OCI-LY7 (cell line): ENCODE results near the gene ELN. TPM values are rescaled to one million over a fixed set of nuclear protein-coding genes. Genes with fewer than 3 reads are reported as not detected.

Experiments
- BruUV-seq: library from RNA; stranded (reverse); fragments of 400-500 nt; replicated peaks from 2 replicates; lab custom pipeline; 2021; lab: Mats Ljungman, UMichigan
- CTCF ChIA-PET: fragments of 300-600 bp; sonication (Branson Sonifier 250); formaldehyde crosslinking; loops from one replicate; lab custom pipeline; 2022; ENCODE audit warnings: antibody characterized with exemption; ENCODE audit not compliant: unreplicated experiment; lab: Charles Lee
- POLR2A ChIA-PET: fragments of 300-600 bp; sonication (Branson Sonifier 250); formaldehyde crosslinking; loops from one replicate; lab custom pipeline; 2022; ENCODE audit warnings: antibody characterized with exemption; lab: Charles Lee
- DNase-seq: peaks from one replicate; pipeline ENCODE4 v3.0.0-alpha.2; 2015; ENCODE audit warnings: low spot score
- H2AFZ ChIP-seq: fragments of 200-600 bp; sonication (generic), shearing (Covaris generic); 2 replicates; pipeline ENCODE4 v1.6.1; 2014; ENCODE audit warnings: mild to moderate bottlenecking, antibody characterized with exemption, low read length, moderate library complexity
- H3K27ac ChIP-seq: fragments of 200-600 bp; sonication (generic); 2 replicates; pipeline ENCODE4 v1.5.1; 2014; ENCODE audit warnings: mixed run types, low read depth, mild to moderate bottlenecking, moderate library complexity, low read length, inconsistent platforms; ENCODE audit not compliant: poor library complexity, severe bottlenecking
- H3K36me3 ChIP-seq: fragments of 200-600 bp; sonication (generic); 2 replicates; pipeline ENCODE4 v1.6.1; 2014; ENCODE audit warnings: mild to moderate bottlenecking, antibody characterized with exemption, low read length, moderate library complexity, mixed read lengths; ENCODE audit not compliant: insufficient read depth
- H3K4me1 ChIP-seq: fragments of 200-600 bp; sonication (generic); 2 replicates; pipeline ENCODE4 v1.5.1; 2014; ENCODE audit warnings: mild to moderate bottlenecking, low read length; ENCODE audit not compliant: insufficient read depth, poor library complexity, severe bottlenecking
- H3K4me2 ChIP-seq: fragments of 200-600 bp; sonication (generic); 2 replicates; pipeline ENCODE4 v1.6.1; 2014; ENCODE audit warnings: mild to moderate bottlenecking, low read length
- H3K4me3 ChIP-seq: fragments of 200-600 bp; sonication (generic); 2 replicates; pipeline ENCODE4 v1.5.1; 2014; ENCODE audit warnings: mild to moderate bottlenecking, low read depth, low read length; ENCODE audit not compliant: poor library complexity, severe bottlenecking
- H3K79me2 ChIP-seq: fragments of 200-600 bp; sonication (generic); 2 replicates; pipeline ENCODE4 v1.6.1; 2016; ENCODE audit warnings: low read depth, mild to moderate bottlenecking, low read length, moderate library complexity, mixed read lengths; ENCODE audit not compliant: insufficient read depth
- H3K9me2 ChIP-seq: fragments of 200-600 bp; sonication (generic); 2 replicates; pipeline ENCODE4 v1.6.1; 2016; ENCODE audit warnings: mild to moderate bottlenecking, low read length, mixed read lengths; ENCODE audit not compliant: insufficient read depth
- H3K9me3 ChIP-seq: fragments of 200-600 bp; sonication (generic); 2 replicates; pipeline ENCODE4 v1.6.1; 2014; ENCODE audit warnings: mild to moderate bottlenecking, mixed run types, low read length, mixed read lengths
- H4K20me1 ChIP-seq: fragments of 200-600 bp; sonication (generic); 2 replicates; pipeline ENCODE4 v1.6.1; 2014; ENCODE audit warnings: mild to moderate bottlenecking, antibody characterized with exemption, low read length, moderate library complexity, mixed read lengths; ENCODE audit not compliant: insufficient read depth
- EZH2phosphoT487 ChIP-seq: fragments of 200-600 bp; sonication (generic); IDR thresholded peaks from 2 replicates; pipeline ENCODE4 v1.6.1; 2018; ENCODE audit warnings: low read depth, borderline replicate concordance, mild to moderate bottlenecking, mixed run types, antibody characterized with exemption, low read length, moderate library complexity, mixed read lengths
- intact Hi-C: fragments of 100-400 bp; cut with micrococcal nuclease; formaldehyde crosslinking; loops from one replicate; pipeline ENCODE4 v1.10.0; 2022; ENCODE audit not compliant: unreplicated experiment
- total RNA-seq, 2 experiments: library from RNA; depleted of rRNA in 1 of 2; stranded (reverse); fragments of >200 nt in 1 of 2; shearing (Covaris generic) in 1 of 2; gene quantifications; 2 replicates each; pipeline ENCODE4 v1.2.3, GENCODE V29; 2014 to 2022
- TF ChIP-seq, protein P1 (sequence below): fragments of 200-600 bp; sonication (generic); conservative IDR thresholded peaks from 2 replicates; pipeline ENCODE4 v1.5.1; 2014; ENCODE audit warnings: mild to moderate bottlenecking, antibody characterized with exemption, low read length, moderate library complexity, mixed read lengths

Gene ELN
- total RNA-seq, 2 experiments from 2014 or later: not detected

GRCh38 chr7:74057216-74057925 is 29.4 kb downstream of the ELN start:
- Histone ChIP-seq H3K4me3 (no peak overlapping the region), H2AFZ (no peak overlapping the region), H3K9me3 (no peaks in the 10 kb centered on the region), H3K4me1 (peaks cover 4% of the 10 kb centered on the region), H3K9me2 (no peaks in the 10 kb centered on the region), H4K20me1 (no peaks in the 10 kb centered on the region), H3K36me3 (no peaks in the 10 kb centered on the region), H3K27ac (no peak overlapping the region), H3K4me2 (no peak overlapping the region), H3K79me2 (no peaks in the 10 kb centered on the region)
- no TSS peak for BruUV-seq
- POLR2A ChIA-PET: no interaction called here
- CTCF ChIA-PET: interaction anchor here (0.5 kb wide), 1 partner anchor 1484 kb away, joined by 3 read pairs; no protein-coding TSS in a partner anchor
- TF ChIP-seq, protein P1, sequence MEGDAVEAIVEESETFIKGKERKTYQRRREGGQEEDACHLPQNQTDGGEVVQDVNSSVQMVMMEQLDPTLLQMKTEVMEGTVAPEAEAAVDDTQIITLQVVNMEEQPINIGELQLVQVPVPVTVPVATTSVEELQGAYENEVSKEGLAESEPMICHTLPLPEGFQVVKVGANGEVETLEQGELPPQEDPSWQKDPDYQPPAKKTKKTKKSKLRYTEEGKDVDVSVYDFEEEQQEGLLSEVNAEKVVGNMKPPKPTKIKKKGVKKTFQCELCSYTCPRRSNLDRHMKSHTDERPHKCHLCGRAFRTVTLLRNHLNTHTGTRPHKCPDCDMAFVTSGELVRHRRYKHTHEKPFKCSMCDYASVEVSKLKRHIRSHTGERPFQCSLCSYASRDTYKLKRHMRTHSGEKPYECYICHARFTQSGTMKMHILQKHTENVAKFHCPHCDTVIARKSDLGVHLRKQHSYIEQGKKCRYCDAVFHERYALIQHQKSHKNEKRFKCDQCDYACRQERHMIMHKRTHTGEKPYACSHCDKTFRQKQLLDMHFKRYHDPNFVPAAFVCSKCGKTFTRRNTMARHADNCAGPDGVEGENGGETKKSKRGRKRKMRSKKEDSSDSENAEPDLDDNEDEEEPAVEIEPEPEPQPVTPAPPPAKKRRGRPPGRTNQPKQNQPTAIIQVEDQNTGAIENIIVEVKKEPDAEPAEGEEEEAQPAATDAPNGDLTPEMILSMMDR: no peak
- no peak for TF ChIP-seq EZH2phosphoT487
- intact Hi-C loops: no loop called here
- DNase-seq: no peak

DNA sequence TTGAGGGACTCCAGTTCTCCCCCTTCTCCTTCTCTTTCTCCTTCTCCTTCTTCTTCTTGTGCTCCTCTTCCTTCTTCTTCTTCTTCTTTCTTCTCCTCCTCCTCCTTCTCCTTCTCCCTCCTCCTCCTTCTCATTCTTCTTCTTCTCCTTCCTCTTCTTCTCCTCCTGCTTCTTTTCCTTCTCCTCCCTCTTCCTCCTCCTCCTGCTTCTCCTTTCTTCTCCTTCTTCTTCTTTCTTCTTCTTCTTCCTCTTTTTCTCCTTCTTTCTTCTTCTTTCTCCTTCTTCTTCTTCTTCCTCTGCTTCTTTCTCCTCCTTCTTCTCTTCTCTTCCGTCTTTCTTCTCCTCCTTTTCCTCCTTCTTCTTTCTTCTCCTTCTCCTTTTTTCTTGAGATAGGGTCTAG is 30.0 kb downstream of the ELN start:
- BruUV-seq: no TSS peak

More for the DNA sequence above, 30.0 kb downstream of the ELN start:
- DNase-seq: no peak
- no peaks in the 10 kb centered on the region for H3K36me3 ChIP-seq
- CTCF ChIA-PET: interaction anchor here (0.5 kb wide), 1 partner anchor 1483 kb away, joined by 3 read pairs; no protein-coding TSS in a partner anchor
- H3K79me2 ChIP-seq: no peaks in the 10 kb centered on the region
- H2AFZ ChIP-seq: no peak overlapping the region
- TF ChIP-seq, protein P1: no peak
- TF ChIP-seq EZH2phosphoT487: no peak
- no peak overlapping the region for H3K4me3 ChIP-seq
- no peaks in the 10 kb centered on the region for H3K9me3 ChIP-seq
- H4K20me1 ChIP-seq: no peaks in the 10 kb centered on the region
- intact Hi-C loops: no loop called here
- peaks cover 6% of the 10 kb centered on the region for H3K4me1 ChIP-seq
- H3K27ac ChIP-seq: no peak overlapping the region
- no peak overlapping the region for H3K4me2 ChIP-seq
- H3K9me2 ChIP-seq: no peaks in the 10 kb centered on the region
- POLR2A ChIA-PET: interaction anchor here (0.7 kb wide), 1 partner anchor 525 kb away, joined by 8 read pairs; no protein-coding TSS in a partner anchor
